Esophagus squamous epithelium (tissue), 5 donors: ENCODE measurements around the gene ITGB8. TPM values are rescaled to one million over a fixed set of nuclear protein-coding genes. Genes with fewer than 3 reads are reported as not detected.

Experiments used
- DNase-seq: peaks from one replicate; lab custom pipeline; 2025; lab: John Stamatoyannopoulos, UW
- H3K27ac ChIP-seq, 4 donors: fragments of 200-600 bp; sonication (generic); one replicate each; pipeline ENCODE4 v1.5.1; 2016 to 2019; ENCODE audit warnings: mild to moderate bottlenecking in 1 of 4
- H3K27me3 ChIP-seq, 4 donors: fragments of 200-600 bp; sonication (generic); 1 replicate in 3 of 4; 2 replicates in 1 of 4; pipeline versions ENCODE4 v1.5.1 to v1.6.0; 2017 to 2021; ENCODE audit warnings: antibody characterized with exemption in 1 of 4
- H3K36me3 ChIP-seq, 3 donors: fragments of 200-600 bp; sonication (generic); one replicate each; pipeline ENCODE4 v1.5.1; 2016 to 2019
- H3K4me1 ChIP-seq, 3 donors: fragments of 200-600 bp; sonication (generic); one replicate each; pipeline ENCODE4 v1.5.1; 2017 to 2019
- H3K4me3 ChIP-seq, 4 donors: fragments of 200-600 bp; sonication (generic); 1 replicate in 3 of 4; 2 replicates in 1 of 4; pipeline ENCODE4 v1.5.1; 2016 to 2019; ENCODE audit warnings: mild to moderate bottlenecking in 2 of 4, moderate library complexity in 1 of 4
- H3K9me3 ChIP-seq, 3 donors: fragments of 200-600 bp; sonication (generic); one replicate each; pipeline ENCODE4 v1.5.1; 2016 to 2019
- CTCF ChIP-seq, 6 experiments: fragments of 450-650 bp in 4 of 6; fragments of 200-600 bp in 2 of 6; sonication (generic) in 2 of 6; IDR thresholded peaks; one replicate each; pipeline ENCODE4 v1.5.1; 2016 to 2019; ENCODE audit warnings: antibody characterized with exemption in 6 of 6, mild to moderate bottlenecking in 4 of 6, moderate library complexity in 4 of 6
- POLR2A ChIP-seq, 4 donors: fragments of 450-650 bp; IDR thresholded peaks; one replicate each; pipeline ENCODE4 v1.6.1; 2017; ENCODE audit warnings: antibody characterized with exemption in 4 of 4, mild to moderate bottlenecking in 4 of 4, moderate library complexity in 3 of 4
- WGBS, 2 donors: methylation state at CpG; one replicate each; pipeline ENCODE4 v1.1.5; 2018; 5-methylcytosine and 5-hydroxymethylcytosine counted together
- intact Hi-C: fragments of 100-400 bp; cut with DNase I; formaldehyde crosslinking; loops from one replicate; pipeline ENCODE4 v1.15.0; 2022
- total RNA-seq, 4 donors: library from RNA; depleted of rRNA; stranded (reverse); fragments of >200 nt; gene quantifications; one replicate each; pipeline ENCODE4 v1.1.0, GENCODE V29; 2016
- donor health status: DM: yes; HTN: yes; CAD: no.

ITGB8 gene
- total RNA-seq, 4 donors from 2014 or later: 23.5 to 30.6 (median 27.4) TPM

GRCh38 chr7:20320322-20320721, 10.4 kb upstream of the ITGB8 start:
- TF ChIP-seq POLR2A (IDR thresholded peaks at IDR 0.05): no peak
- TF ChIP-seq CTCF (IDR thresholded peaks at IDR 0.05): no peak
- intact Hi-C loops: no loop called here
- Histone ChIP-seq H3K4me3 (no peak overlapping the region), H3K9me3 (no peaks in the 10 kb centered on the region), H3K27ac (no peak overlapping the region), H3K4me1 (no peaks in the 10 kb centered on the region), H3K27me3 (no peaks in the 10 kb centered on the region), H3K36me3 (no peaks in the 10 kb centered on the region)
- WGBS, 2 donors: 47 to 54% methylated on average over 3 of the region's 3 CpGs
- DNase-seq: no peak

GRCh38 chr7:20320786-20321185, 9.9 kb upstream of the ITGB8 start:
- no peak overlapping the region for H3K4me3 ChIP-seq
- no peaks in the 10 kb centered on the region for H3K36me3 ChIP-seq
- no peak for DNase-seq
- no peaks in the 10 kb centered on the region for H3K9me3 ChIP-seq
- H3K27me3 ChIP-seq: no peaks in the 10 kb centered on the region
- TF ChIP-seq POLR2A (IDR thresholded peaks at IDR 0.05) (no peak), CTCF (IDR thresholded peaks at IDR 0.05) (no peak)
- WGBS, 2 donors: 89 to 90% methylated on average over 7 of the region's 7 CpGs
- intact Hi-C loops: no loop called here
- H3K4me1 ChIP-seq: no peaks in the 10 kb centered on the region
- no peak overlapping the region for H3K27ac ChIP-seq

GRCh38 chr7:20323595-20323994, 7.1 kb upstream of the ITGB8 start:
- WGBS, 2 donors: 60 to 62% methylated on average over 2 of the region's 2 CpGs
- intact Hi-C loops: no loop called here
- no peak overlapping the region for H3K4me3 ChIP-seq
- peaks cover 0 to 10% (median 0%) of the 10 kb centered on the region in 3 donors for H3K4me1 ChIP-seq
- no peak for DNase-seq
- no peak overlapping the region for H3K27ac ChIP-seq
- TF ChIP-seq POLR2A (IDR thresholded peaks at IDR 0.05): no peak
- TF ChIP-seq CTCF (IDR thresholded peaks at IDR 0.05): no peak
- H3K9me3 ChIP-seq: no peaks in the 10 kb centered on the region
- no peaks in the 10 kb centered on the region for H3K36me3 ChIP-seq
- no peaks in the 10 kb centered on the region for H3K27me3 ChIP-seq

GRCh38 chr7:20326342-20326741, 4.4 kb upstream of the ITGB8 start:
- Histone ChIP-seq H3K4me1 (peaks cover 0 to 26% (median 0%) of the 10 kb centered on the region in 3 donors), H3K36me3 (no peaks in the 10 kb centered on the region), H3K27me3 (no peaks in the 10 kb centered on the region), H3K4me3 (no peak overlapping the region), H3K27ac (no peak overlapping the region), H3K9me3 (no peaks in the 10 kb centered on the region)
- TF ChIP-seq CTCF (IDR thresholded peaks at IDR 0.05) (no peak), POLR2A (IDR thresholded peaks at IDR 0.05) (no peak)
- WGBS, 2 donors: 72 to 88% methylated on average over 4 of the region's 4 CpGs
- no peak for DNase-seq
- intact Hi-C loops: no loop called here

GRCh38 chr7:20327055-20327454, 3.6 kb upstream of the ITGB8 start:
- H3K36me3 ChIP-seq: no peaks in the 10 kb centered on the region
- TF ChIP-seq CTCF (IDR thresholded peaks at IDR 0.05) (no peak), POLR2A (IDR thresholded peaks at IDR 0.05) (no peak)
- no peaks in the 10 kb centered on the region for H3K9me3 ChIP-seq
- intact Hi-C loops: no loop called here
- DNase-seq: no peak
- H3K27ac ChIP-seq: no peak overlapping the region
- no peak overlapping the region for H3K4me3 ChIP-seq
- peaks cover 0 to 6% (median 0%) of the 10 kb centered on the region in 4 donors for H3K27me3 ChIP-seq
- WGBS, 2 donors: 13 to 45% methylated on average over 1 of the region's 1 CpG
- peaks cover 0 to 30% (median 3%) of the 10 kb centered on the region in 3 donors for H3K4me1 ChIP-seq
